Endothelial cell of umbilical vein (primary cell): ENCODE data around the gene TBCD.

Experiments
- EZH2 ChIP-seq: IDR thresholded peaks from 2 replicates; pipeline ENCODE4 v1.6.1; 2012; ENCODE audit warnings: borderline replicate concordance, low read depth, mild to moderate bottlenecking, moderate library complexity, low read length, inconsistent platforms; ENCODE audit not compliant: severe bottlenecking
- FOS ChIP-seq: IDR thresholded peaks from 2 replicates; pipeline ENCODE4 v1.6.1; 2011; ENCODE audit warnings: mild to moderate bottlenecking, low read length, moderate library complexity, borderline replicate concordance; ENCODE audit not compliant: insufficient read depth
- GATA2 ChIP-seq: IDR thresholded peaks from 2 replicates; pipeline ENCODE4 v1.7.0; 2011; ENCODE audit warnings: low read depth, mild to moderate bottlenecking, moderate library complexity, mixed read lengths, low read length; ENCODE audit not compliant: insufficient read length, insufficient read depth
- JUN ChIP-seq: IDR thresholded peaks from 2 replicates; pipeline ENCODE4 v1.6.1; 2011; ENCODE audit warnings: borderline replicate concordance, low read depth; ENCODE audit not compliant: insufficient read length, insufficient read depth
- MYC ChIP-seq: IDR thresholded peaks from one replicate; pipeline ENCODE4 v1.6.1; 2011; ENCODE audit warnings: mild to moderate bottlenecking, low read depth, low read length
- POLR2A ChIP-seq: IDR thresholded peaks from 2 replicates; pipeline ENCODE4 v1.6.1; 2012; ENCODE audit warnings: low read depth, mild to moderate bottlenecking, control low read depth, low read length
- POLR2AphosphoS5 ChIP-seq: IDR thresholded peaks from 2 replicates; pipeline ENCODE4 v1.6.1; 2012; ENCODE audit warnings: low read depth, mild to moderate bottlenecking, control low read depth, low read length, moderate library complexity; ENCODE audit not compliant: insufficient read depth
- TF ChIP-seq, protein P1 (sequence below), 2 donors: IDR thresholded peaks; 1 replicate in 1 of 2; 2 replicates in 1 of 2; pipeline ENCODE4 v1.5.1; 2011; ENCODE audit warnings: low read length in 2 of 2, mild to moderate bottlenecking in 2 of 2, moderate library complexity in 2 of 2, control low read depth in 1 of 2, inconsistent platforms in 1 of 2, low read depth in 1 of 2; ENCODE audit not compliant: insufficient read depth in 1 of 2; ENCODE audit errors: extremely low read depth in 1 of 2
- TF ChIP-seq, protein P2 (sequence below): IDR thresholded peaks from 2 replicates; pipeline ENCODE4 v1.6.1; 2011; ENCODE audit not compliant: insufficient read depth, insufficient read length

DNA sequence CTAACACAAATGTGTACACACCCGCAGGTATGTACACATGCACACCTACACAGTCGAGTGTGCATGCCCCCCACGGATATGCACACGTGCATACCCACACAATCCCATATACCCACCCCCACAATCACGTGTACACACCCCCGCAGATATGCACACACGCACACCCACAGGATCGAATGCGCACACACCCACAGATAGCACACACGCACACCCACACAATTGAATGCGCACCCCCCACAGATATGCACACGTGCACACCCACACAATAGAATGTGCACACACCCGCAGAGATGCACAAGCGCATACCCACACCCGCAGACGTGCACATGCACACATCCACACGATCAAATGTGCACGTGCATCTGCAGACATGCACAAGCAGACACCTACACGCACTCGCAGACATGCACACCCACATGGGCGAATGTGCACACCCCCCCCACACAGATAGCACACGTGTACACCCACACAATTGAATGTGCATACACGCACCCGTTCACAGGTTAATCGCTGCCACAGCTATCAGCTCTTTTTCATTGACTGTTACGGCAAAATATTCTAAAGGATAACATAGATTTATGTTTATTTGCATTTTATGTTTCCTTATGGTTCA is 77.1 kb downstream of the TBCD start:
- TF ChIP-seq POLR2AphosphoS5: no peak
- TF ChIP-seq, protein P1, sequence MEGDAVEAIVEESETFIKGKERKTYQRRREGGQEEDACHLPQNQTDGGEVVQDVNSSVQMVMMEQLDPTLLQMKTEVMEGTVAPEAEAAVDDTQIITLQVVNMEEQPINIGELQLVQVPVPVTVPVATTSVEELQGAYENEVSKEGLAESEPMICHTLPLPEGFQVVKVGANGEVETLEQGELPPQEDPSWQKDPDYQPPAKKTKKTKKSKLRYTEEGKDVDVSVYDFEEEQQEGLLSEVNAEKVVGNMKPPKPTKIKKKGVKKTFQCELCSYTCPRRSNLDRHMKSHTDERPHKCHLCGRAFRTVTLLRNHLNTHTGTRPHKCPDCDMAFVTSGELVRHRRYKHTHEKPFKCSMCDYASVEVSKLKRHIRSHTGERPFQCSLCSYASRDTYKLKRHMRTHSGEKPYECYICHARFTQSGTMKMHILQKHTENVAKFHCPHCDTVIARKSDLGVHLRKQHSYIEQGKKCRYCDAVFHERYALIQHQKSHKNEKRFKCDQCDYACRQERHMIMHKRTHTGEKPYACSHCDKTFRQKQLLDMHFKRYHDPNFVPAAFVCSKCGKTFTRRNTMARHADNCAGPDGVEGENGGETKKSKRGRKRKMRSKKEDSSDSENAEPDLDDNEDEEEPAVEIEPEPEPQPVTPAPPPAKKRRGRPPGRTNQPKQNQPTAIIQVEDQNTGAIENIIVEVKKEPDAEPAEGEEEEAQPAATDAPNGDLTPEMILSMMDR (IDR thresholded peaks at IDR 0.05; ENCODE audit: extremely low read depth in 1 of 2, insufficient read depth in 1 of 2, low read depth in 1 of 2, low read length in 2 of 2): no peak
- TF ChIP-seq MYC: no peak
- no peak for TF ChIP-seq POLR2A
- no peak for TF ChIP-seq GATA2
- no peak for TF ChIP-seq EZH2
- no peak for TF ChIP-seq JUN
- TF ChIP-seq, protein P2, sequence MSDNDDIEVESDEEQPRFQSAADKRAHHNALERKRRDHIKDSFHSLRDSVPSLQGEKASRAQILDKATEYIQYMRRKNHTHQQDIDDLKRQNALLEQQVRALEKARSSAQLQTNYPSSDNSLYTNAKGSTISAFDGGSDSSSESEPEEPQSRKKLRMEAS: no peak
- TF ChIP-seq FOS: no peak
